OCI-LY7 (cell line): ENCODE measurements around the gene LYZL6. TPM values are rescaled to one million over a fixed set of nuclear protein-coding genes. Genes with fewer than 3 reads are reported as not detected.

ENCODE experiments used
- BruUV-seq: library from RNA; stranded (reverse); fragments of 400-500 nt; replicated peaks from 2 replicates; lab custom pipeline; 2021; lab: Mats Ljungman, UMichigan
- CTCF ChIA-PET: fragments of 300-600 bp; sonication (Branson Sonifier 250); formaldehyde crosslinking; loops from one replicate; lab custom pipeline; 2022; ENCODE audit warnings: antibody characterized with exemption; ENCODE audit not compliant: unreplicated experiment; lab: Charles Lee
- POLR2A ChIA-PET: fragments of 300-600 bp; sonication (Branson Sonifier 250); formaldehyde crosslinking; loops from one replicate; lab custom pipeline; 2022; ENCODE audit warnings: antibody characterized with exemption; lab: Charles Lee
- DNase-seq: peaks from one replicate; pipeline ENCODE4 v3.0.0-alpha.2; 2015; ENCODE audit warnings: low spot score
- H2AFZ ChIP-seq: fragments of 200-600 bp; sonication (generic), shearing (Covaris generic); 2 replicates; pipeline ENCODE4 v1.6.1; 2014; ENCODE audit warnings: mild to moderate bottlenecking, antibody characterized with exemption, low read length, moderate library complexity
- H3K27ac ChIP-seq: fragments of 200-600 bp; sonication (generic); 2 replicates; pipeline ENCODE4 v1.5.1; 2014; ENCODE audit warnings: mixed run types, low read depth, mild to moderate bottlenecking, moderate library complexity, low read length, inconsistent platforms; ENCODE audit not compliant: poor library complexity, severe bottlenecking
- H3K36me3 ChIP-seq: fragments of 200-600 bp; sonication (generic); 2 replicates; pipeline ENCODE4 v1.6.1; 2014; ENCODE audit warnings: mild to moderate bottlenecking, antibody characterized with exemption, low read length, moderate library complexity, mixed read lengths; ENCODE audit not compliant: insufficient read depth
- H3K4me1 ChIP-seq: fragments of 200-600 bp; sonication (generic); 2 replicates; pipeline ENCODE4 v1.5.1; 2014; ENCODE audit warnings: mild to moderate bottlenecking, low read length; ENCODE audit not compliant: insufficient read depth, poor library complexity, severe bottlenecking
- H3K4me2 ChIP-seq: fragments of 200-600 bp; sonication (generic); 2 replicates; pipeline ENCODE4 v1.6.1; 2014; ENCODE audit warnings: mild to moderate bottlenecking, low read length
- H3K4me3 ChIP-seq: fragments of 200-600 bp; sonication (generic); 2 replicates; pipeline ENCODE4 v1.5.1; 2014; ENCODE audit warnings: mild to moderate bottlenecking, low read depth, low read length; ENCODE audit not compliant: poor library complexity, severe bottlenecking
- H3K79me2 ChIP-seq: fragments of 200-600 bp; sonication (generic); 2 replicates; pipeline ENCODE4 v1.6.1; 2016; ENCODE audit warnings: low read depth, mild to moderate bottlenecking, low read length, moderate library complexity, mixed read lengths; ENCODE audit not compliant: insufficient read depth
- H3K9me2 ChIP-seq: fragments of 200-600 bp; sonication (generic); 2 replicates; pipeline ENCODE4 v1.6.1; 2016; ENCODE audit warnings: mild to moderate bottlenecking, low read length, mixed read lengths; ENCODE audit not compliant: insufficient read depth
- H3K9me3 ChIP-seq: fragments of 200-600 bp; sonication (generic); 2 replicates; pipeline ENCODE4 v1.6.1; 2014; ENCODE audit warnings: mild to moderate bottlenecking, mixed run types, low read length, mixed read lengths
- H4K20me1 ChIP-seq: fragments of 200-600 bp; sonication (generic); 2 replicates; pipeline ENCODE4 v1.6.1; 2014; ENCODE audit warnings: mild to moderate bottlenecking, antibody characterized with exemption, low read length, moderate library complexity, mixed read lengths; ENCODE audit not compliant: insufficient read depth
- CTCF ChIP-seq: fragments of 200-600 bp; sonication (generic); conservative IDR thresholded peaks from 2 replicates; pipeline ENCODE4 v1.5.1; 2014; ENCODE audit warnings: mild to moderate bottlenecking, antibody characterized with exemption, low read length, moderate library complexity, mixed read lengths
- EZH2phosphoT487 ChIP-seq: fragments of 200-600 bp; sonication (generic); IDR thresholded peaks from 2 replicates; pipeline ENCODE4 v1.6.1; 2018; ENCODE audit warnings: low read depth, borderline replicate concordance, mild to moderate bottlenecking, mixed run types, antibody characterized with exemption, low read length, moderate library complexity, mixed read lengths
- intact Hi-C: fragments of 100-400 bp; cut with micrococcal nuclease; formaldehyde crosslinking; loops from one replicate; pipeline ENCODE4 v1.10.0; 2022; ENCODE audit not compliant: unreplicated experiment
- total RNA-seq, 2 experiments: library from RNA; depleted of rRNA in 1 of 2; stranded (reverse); fragments of >200 nt in 1 of 2; shearing (Covaris generic) in 1 of 2; gene quantifications; 2 replicates each; pipeline ENCODE4 v1.2.3, GENCODE V29; 2014 to 2022

LYZL6 gene
- total RNA-seq, 2 experiments from 2014 or later = not detected

- Histone ChIP-seq H3K36me3 (no peaks in the 10 kb centered on the region), H3K79me2 (no peaks in the 10 kb centered on the region), H3K9me3 (no peaks in the 10 kb centered on the region), H4K20me1 (no peaks in the 10 kb centered on the region), H3K4me1 (no peaks in the 10 kb centered on the region), H3K27ac (no peak overlapping the region), H3K9me2 (no peaks in the 10 kb centered on the region), H2AFZ (no peak overlapping the region), H3K4me3 (no peak overlapping the region), H3K4me2 (no peak overlapping the region)
- POLR2A ChIA-PET = no interaction called here
- intact Hi-C loops = no loop called here
- no peak for DNase-seq
- CTCF ChIA-PET = no interaction called here
- TF ChIP-seq EZH2phosphoT487 = no peak
- no peak for TF ChIP-seq CTCF
- no TSS peak for BruUV-seq
Measured at GRCh38 chr17:35906926-35907637, 36.4 kb downstream of the LYZL6 start.

GRCh38 chr17:35906191-35906925 lies 37.2 kb downstream of the LYZL6 start:
- Histone ChIP-seq H2AFZ (no peak overlapping the region), H3K9me2 (no peaks in the 10 kb centered on the region), H3K27ac (no peak overlapping the region), H3K4me1 (no peaks in the 10 kb centered on the region), H3K4me2 (no peak overlapping the region), H4K20me1 (no peaks in the 10 kb centered on the region), H3K79me2 (no peaks in the 10 kb centered on the region), H3K9me3 (no peaks in the 10 kb centered on the region), H3K36me3 (no peaks in the 10 kb centered on the region), H3K4me3 (no peak overlapping the region)
- intact Hi-C loops = no loop called here
- TF ChIP-seq EZH2phosphoT487 = no peak
- TF ChIP-seq CTCF = no peak
- POLR2A ChIA-PET = no interaction called here
- CTCF ChIA-PET = no interaction called here
- no peak for DNase-seq
- BruUV-seq = no TSS peak

- H3K4me1 ChIP-seq = no peaks in the 10 kb centered on the region
- H2AFZ ChIP-seq = no peak overlapping the region
- intact Hi-C loops = no loop called here
- no peak for DNase-seq
- H3K9me3 ChIP-seq = no peaks in the 10 kb centered on the region
- H4K20me1 ChIP-seq = no peaks in the 10 kb centered on the region
- no TSS peak for BruUV-seq
- H3K4me2 ChIP-seq = no peak overlapping the region
- H3K9me2 ChIP-seq = no peaks in the 10 kb centered on the region
- POLR2A ChIA-PET = interaction anchor here (1.0 kb wide), 1 partner anchor 60 kb away, joined by 3 read pairs; no protein-coding TSS in a partner anchor
- no peak overlapping the region for H3K27ac ChIP-seq
- no peaks in the 10 kb centered on the region for H3K36me3 ChIP-seq
- TF ChIP-seq CTCF = no peak
- TF ChIP-seq EZH2phosphoT487 = no peak
- H3K79me2 ChIP-seq = no peaks in the 10 kb centered on the region
- CTCF ChIA-PET = no interaction called here
- no peak overlapping the region for H3K4me3 ChIP-seq
Measured at GRCh38 chr17:35903451-35903850, 40.1 kb downstream of the LYZL6 start.
